ENCODE data around the gene PREP.
"Not testable (repeated sequence)": the region's sequence is repeated elsewhere in the genome, so short reads cannot be mapped to it uniquely, and the experiment has no call there.

The PREP gene

DNA sequence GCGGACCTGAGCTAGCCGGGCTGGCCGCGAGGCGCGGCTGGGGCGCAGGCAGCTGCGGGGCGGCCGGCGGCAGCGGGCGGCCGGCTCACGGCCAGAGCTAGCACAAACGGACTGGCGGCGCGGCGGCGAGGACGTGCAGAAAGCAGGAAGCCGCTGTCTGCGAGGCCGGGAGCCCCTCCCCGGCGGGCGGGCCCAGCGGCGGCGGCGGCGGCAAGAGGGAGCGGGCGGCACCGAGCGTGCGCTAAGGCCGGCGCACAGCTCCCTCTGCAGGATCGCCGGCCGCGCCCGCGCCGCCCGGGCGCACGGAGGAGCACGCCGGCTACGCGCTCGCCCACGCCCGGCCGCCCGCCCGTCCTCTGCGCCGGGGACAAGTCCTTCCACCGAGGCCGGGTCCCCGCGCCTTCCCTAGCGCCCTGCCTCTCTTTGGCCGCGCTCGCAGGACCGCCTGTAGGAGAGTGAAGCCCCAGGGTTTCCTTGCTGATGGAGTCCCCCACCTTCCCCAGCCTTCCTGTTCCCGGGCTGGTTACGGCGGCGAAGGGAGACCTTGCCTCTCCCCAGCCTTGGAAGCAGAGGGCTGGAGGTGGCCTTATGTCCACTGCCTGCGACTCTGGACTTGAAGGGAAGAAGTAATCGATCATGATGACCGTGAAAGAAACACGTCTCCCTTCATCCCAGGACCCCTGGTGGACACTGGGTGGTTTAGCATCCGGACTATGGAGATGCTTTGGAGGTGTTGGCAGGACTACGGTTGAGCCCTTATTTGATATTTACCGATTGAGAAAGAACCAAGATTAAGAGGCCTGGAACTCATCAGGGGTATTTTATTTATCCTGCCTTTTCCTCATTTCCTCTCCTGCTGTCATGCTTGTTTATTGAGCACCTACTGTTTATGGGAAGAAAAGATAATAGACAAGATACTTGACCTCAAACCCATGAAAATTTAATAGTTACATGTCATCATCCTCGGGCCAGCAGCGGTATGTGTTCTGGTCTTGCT is at the start of gene PREP:
Gene PREP, minus strand, starts transcription at position 144 of the 997 bp plus-strand sequence. CDS start 191 bp downstream, outside the sequence.
- peak; percentile 90 for DNase-seq

GRCh38 chr6:105452376-105452775 is 49.5 kb upstream of the PREP start:
- DNase-seq: no peak

- DNase-seq: no peak
These were observed 47.0 kb upstream of the PREP start for GRCh38 chr6:105449756-105450390.

GRCh38 chr6:105445481-105445880 is 42.6 kb upstream of the PREP start:
- no peak for DNase-seq

GRCh38 chr6:105443941-105444340 is 41.1 kb upstream of the PREP start:
- DNase-seq: no peak

- no peak for DNase-seq
These were observed 39.5 kb upstream of the PREP start for GRCh38 chr6:105442369-105442768.

DNA sequence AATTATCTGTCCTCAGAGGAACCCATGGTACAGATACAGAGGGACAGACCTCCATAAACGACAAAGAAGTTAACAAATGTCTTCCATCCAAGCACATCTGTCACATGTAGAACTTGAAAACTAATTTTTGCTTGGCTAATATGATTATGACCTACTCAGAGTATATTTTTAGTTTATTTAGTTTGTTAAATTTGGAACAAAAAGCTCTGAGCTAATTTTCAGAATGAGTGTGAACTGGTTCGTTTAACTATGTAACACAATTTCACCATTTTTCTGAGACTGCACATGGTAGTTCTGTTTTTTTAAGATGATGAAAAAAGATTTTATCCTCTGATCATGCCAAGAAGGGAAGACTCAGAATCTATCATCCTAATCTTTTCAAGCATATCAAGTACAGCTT is 34.4 kb upstream of the PREP start:
- DNase-seq: no peak

- DNase-seq: no peak
These were observed 30.8 kb upstream of the PREP start for GRCh38 chr6:105433723-105434122.

DNA sequence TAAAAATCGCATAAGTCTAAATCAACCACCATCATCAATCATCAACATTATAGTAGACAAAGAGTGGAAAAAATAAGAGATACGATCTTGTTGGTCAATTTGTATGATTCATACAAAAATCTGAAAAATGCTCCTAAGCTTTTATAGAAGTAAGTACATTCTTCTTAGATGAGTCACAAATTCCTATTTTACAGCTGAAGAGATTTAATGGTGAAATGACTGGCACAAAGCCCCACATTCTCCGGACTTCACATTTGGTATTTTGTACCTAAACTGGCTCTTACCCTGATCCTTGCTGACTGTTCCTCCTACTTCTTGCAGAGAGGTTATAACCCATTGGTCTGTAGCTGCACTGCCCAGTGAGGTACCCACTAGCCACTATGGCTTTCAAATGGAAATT is 29.9 kb upstream of the PREP start:
- no peak for DNase-seq

DNA sequence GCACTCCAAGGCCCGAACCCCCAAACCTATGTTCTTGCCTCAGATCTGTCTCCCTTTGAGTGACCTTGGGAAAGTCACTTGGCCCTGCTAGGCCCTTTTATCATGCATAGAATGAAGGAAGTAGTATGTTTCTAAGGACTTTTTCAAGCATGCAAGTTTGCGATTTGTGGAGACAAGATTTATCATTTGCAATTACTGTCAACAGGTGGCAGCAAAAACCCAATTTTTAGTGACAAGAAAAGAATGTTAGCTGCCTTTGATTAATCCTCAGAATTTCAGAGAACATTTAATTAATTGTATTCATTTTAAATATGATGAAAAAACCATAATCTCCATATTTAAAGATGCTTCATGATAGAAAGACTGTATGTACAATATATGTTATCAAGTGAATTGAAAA is 28.3 kb upstream of the PREP start:
- no peak for DNase-seq

DNA sequence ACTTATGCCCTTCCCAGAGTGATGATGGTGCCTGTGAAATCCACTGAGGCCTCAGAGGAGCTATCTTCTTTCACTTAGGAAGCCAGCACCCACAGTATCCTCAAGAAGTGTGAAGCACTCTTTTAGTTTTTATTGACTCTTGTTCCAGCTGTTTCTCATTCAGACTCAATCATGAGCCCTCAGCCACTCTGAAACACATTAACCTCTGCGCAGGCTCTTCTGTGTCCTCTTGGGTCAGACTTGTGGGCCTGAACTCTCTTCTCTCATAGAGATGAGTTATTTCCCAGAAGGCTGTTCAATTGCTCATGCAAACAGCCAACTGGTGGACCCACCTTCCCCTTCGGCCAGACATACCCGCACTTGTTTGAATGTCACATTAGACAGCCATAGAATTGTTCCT is 27.8 kb upstream of the PREP start:
- no peak for DNase-seq

DNA sequence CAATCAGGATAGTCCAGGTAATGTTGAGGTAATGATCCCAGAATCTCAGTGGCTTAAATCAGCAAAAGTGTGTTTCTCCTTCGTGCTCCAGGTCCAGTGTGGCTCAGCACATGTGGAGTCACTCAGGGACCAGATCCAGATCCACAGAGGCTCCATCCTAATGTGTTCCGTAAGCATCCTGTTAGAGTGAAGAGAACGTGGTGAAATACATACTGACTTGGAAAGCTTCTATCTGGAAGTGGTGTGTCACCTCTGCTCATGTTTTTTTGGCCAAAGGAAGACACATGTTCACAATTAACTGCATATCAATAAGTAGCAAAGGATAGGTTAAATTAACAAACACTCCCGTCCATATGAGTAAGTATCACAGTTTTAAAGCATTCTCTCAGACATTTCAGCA is 26.8 kb upstream of the PREP start:
- DNase-seq: no peak

GRCh38 chr6:105428342-105428957 is 25.6 kb upstream of the PREP start:
- DNase-seq: no peak

DNA sequence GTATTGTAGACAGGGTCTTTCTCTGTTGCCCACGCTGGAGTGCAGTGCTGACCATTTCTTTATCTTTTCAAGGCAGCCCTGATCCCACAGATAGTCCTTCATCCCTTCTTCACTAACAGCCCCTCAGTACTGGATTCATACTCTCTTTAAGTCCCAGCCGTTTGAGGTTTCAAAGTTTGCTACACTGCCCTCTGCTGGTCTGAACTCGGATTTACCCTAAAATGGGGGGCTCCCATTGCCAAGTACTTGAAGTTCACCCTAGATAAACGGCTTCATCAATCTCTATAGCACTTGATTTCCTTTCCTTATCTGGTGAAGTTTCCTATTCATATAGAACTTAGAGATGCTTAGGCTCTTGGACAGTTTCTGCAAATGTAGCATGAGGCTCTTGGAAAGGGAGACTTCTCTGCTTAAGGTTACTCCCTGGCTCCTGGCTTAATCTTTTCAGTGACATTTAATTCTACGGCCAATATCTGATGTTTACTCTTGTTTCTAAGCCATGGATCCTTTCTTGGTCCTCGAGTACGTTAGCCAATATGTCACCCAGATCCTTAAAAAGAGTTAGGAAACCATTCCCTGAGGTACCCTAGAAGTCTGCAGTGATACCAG is 21.4 kb upstream of the PREP start:
- DNase-seq: peak; percentile 44

- DNase-seq: not testable (repeated sequence)
These were observed 14.1 kb upstream of the PREP start for GRCh38 chr6:105416971-105417370.

DNA sequence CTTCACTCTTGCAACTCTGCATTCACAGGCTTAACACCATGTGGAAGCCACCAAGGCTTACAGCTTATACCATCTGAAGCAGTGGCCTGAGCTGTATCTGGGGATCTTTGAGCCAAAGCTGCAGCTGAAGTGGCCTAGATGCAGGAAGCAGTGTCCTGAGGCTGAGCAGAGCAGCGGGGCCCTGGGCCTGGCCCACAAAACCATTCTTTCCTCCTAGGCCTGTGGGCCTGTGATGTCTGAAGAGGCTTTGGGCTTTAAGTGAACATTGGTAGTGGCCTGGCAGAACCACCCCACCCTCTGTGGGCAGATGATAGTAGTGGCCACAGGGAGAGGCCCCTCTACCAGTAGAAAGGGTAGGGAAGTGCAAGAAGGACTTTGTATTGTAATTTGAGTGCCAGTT is 6.9 kb upstream of the PREP start:
- DNase-seq: no peak

- no peak for DNase-seq
These were observed 568 bp downstream of the PREP start for GRCh38 chr6:105402090-105402938.

GRCh38 chr6:105401247-105402089 is 1.4 kb downstream of the PREP start:
- DNase-seq: no peak

DNA sequence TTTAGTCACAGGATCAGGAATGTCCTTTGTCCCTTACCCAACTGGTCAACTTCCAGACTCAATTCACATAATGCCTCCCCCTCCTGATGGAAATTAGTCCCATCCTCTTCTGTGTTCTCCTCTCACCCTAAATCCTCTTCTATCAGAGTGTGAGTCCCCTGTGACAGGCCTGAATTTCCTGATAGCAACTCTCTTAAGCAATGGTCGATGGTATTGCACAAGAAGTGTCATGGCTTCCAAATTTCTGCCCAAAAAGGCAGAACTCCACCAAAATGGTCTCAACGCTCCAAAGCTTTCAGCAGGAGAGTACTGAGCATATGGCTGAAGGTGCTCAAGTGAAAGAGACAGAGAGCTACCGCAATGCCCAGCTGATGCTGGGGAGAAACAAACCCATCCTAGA is 2.4 kb downstream of the PREP start:
- DNase-seq: no peak

GRCh38 chr6:105398859-105399258 is 4.0 kb downstream of the PREP start:
- DNase-seq: no peak

DNA sequence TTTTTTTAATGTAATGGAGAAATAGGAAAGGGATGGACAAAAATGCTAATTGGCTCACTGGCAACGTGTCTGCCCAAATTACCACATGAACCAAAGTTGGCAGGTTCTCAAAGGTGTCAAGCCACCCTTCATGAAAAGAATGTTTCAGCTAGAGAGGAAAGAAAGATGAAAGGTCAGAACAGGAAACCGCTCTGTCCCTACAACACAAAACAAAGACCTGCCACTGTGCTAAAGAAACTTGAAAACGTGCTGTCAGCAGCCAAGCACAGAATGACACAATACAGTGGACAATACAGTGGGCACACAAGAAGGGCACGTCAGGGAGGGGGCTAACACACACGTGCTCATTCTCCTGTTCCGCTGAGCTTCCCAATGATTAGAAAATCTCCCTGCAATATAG is 4.9 kb downstream of the PREP start:
- no peak for DNase-seq
